SK-N-SH treated with all-trans-retinoic acid at 6 μM for 48 hours (cell line): ENCODE results near the gene LINC00237.

Source experiments
- CREB5 ChIP-seq: fragments of 250-450 bp; sonication (Bioruptor Pico); IDR thresholded peaks from 2 replicates; pipeline ENCODE4 v1.5.1; 2020; ENCODE audit warnings: low read depth, mild to moderate bottlenecking, moderate library complexity
- ISL1 ChIP-seq: fragments of 250-450 bp; sonication (Bioruptor Pico); IDR thresholded peaks from 2 replicates; pipeline ENCODE4 v2.1.2; 2022; ENCODE audit warnings: mild to moderate bottlenecking, moderate library complexity
- PATZ1 ChIP-seq: fragments of 250-450 bp; sonication (Bioruptor Pico); IDR thresholded peaks from 2 replicates; pipeline ENCODE4 v1.8.0; 2020; ENCODE audit warnings: mild to moderate bottlenecking, moderate library complexity, borderline replicate concordance
- PPARA ChIP-seq: fragments of 250-450 bp; sonication (Bioruptor Pico); IDR thresholded peaks from 2 replicates; pipeline ENCODE4 v1.5.0; 2020; ENCODE audit warnings: mild to moderate bottlenecking, borderline replicate concordance
- RARB ChIP-seq: fragments of 250-450 bp; sonication (Bioruptor Pico); IDR thresholded peaks from 2 replicates; pipeline ENCODE4 v1.8.0; 2021; ENCODE audit warnings: mild to moderate bottlenecking, moderate library complexity
- TCF4 ChIP-seq: fragments of 250-450 bp; sonication (Bioruptor Pico); IDR thresholded peaks from 2 replicates; pipeline ENCODE4 v1.8.0; 2021; ENCODE audit warnings: mild to moderate bottlenecking, moderate library complexity, borderline replicate concordance
- TOX ChIP-seq: fragments of 250-450 bp; sonication (Bioruptor Pico); IDR thresholded peaks from 2 replicates; pipeline ENCODE4 v1.8.0; 2021; ENCODE audit warnings: mild to moderate bottlenecking, moderate library complexity, borderline replicate concordance
- ZC3H10 ChIP-seq: fragments of 250-450 bp; sonication (Bioruptor Pico); IDR thresholded peaks from 2 replicates; pipeline ENCODE4 v1.5.1; 2021; ENCODE audit warnings: mild to moderate bottlenecking, moderate library complexity
- ZFP3 ChIP-seq: fragments of 250-450 bp; sonication (Bioruptor Pico); IDR thresholded peaks from 2 replicates; pipeline ENCODE4 v1.5.0; 2020; ENCODE audit warnings: mild to moderate bottlenecking, moderate library complexity
- ZFP30 ChIP-seq: fragments of 450-650 bp; formaldehyde crosslinking; IDR thresholded peaks from 2 replicates; pipeline ENCODE4 v1.5.0; 2022; ENCODE audit warnings: mild to moderate bottlenecking, moderate library complexity
- ZNF565 ChIP-seq: fragments of 450-650 bp; formaldehyde crosslinking; conservative IDR thresholded peaks from 2 replicates; pipeline ENCODE4 v1.5.0; 2020; ENCODE audit warnings: low read depth, mild to moderate bottlenecking, moderate library complexity
- ZNF70 ChIP-seq: fragments of 450-650 bp; formaldehyde crosslinking; IDR thresholded peaks from 2 replicates; pipeline ENCODE4 v1.5.0; 2020; ENCODE audit warnings: mild to moderate bottlenecking, moderate library complexity
- ZNF8 ChIP-seq: fragments of 450-650 bp; formaldehyde crosslinking; IDR thresholded peaks from 2 replicates; pipeline ENCODE4 v1.5.0; 2020; ENCODE audit warnings: mild to moderate bottlenecking, moderate library complexity

- TF ChIP-seq ZFP3 (CRISPR knock-in tag) (no peak), PATZ1 (CRISPR knock-in tag) (no peak), ZC3H10 (no peak), RARB (CRISPR knock-in tag) (no peak), ZNF70 (CRISPR knock-in tag) (no peak), PPARA (CRISPR knock-in tag) (no peak), TOX (CRISPR knock-in tag) (no peak), ZNF8 (CRISPR knock-in tag) (0 out of 2 replicates have a peak, but pooled peaks have one; percentile 9), ISL1 (no peak), CREB5 (CRISPR knock-in tag) (no peak), TCF4 (CRISPR knock-in tag) (no peak), ZNF565 (no peak), ZFP30 (CRISPR knock-in tag) (no peak)
These were observed 49.1 kb upstream of the LINC00237 start for GRCh38 chr20:21155268-21155667.
